Karpas-422 (cell line): ENCODE measurements around the gene VRK3. TPM values are rescaled to one million over a fixed set of nuclear protein-coding genes. Genes with fewer than 3 reads are reported as not detected.
A peak's percentile ranks its signal among the peaks of the same experiment; 100 is the strongest.

ENCODE experiments used
- DNase-seq: peaks from one replicate; pipeline ENCODE4 v3.0.0-alpha.2; 2015
- H2AFZ ChIP-seq: fragments of 200-600 bp; sonication (generic); 2 replicates; pipeline ENCODE4 v1.6.1; 2014; ENCODE audit warnings: antibody characterized with exemption, low read length, mixed read lengths
- H3K27ac ChIP-seq: fragments of 200-600 bp; sonication (generic); 2 replicates; pipeline ENCODE4 v1.5.1; 2014; ENCODE audit warnings: mild to moderate bottlenecking, low read length, moderate library complexity
- H3K27me3 ChIP-seq: fragments of 200-600 bp; sonication (generic); 2 replicates; pipeline ENCODE4 v1.6.1; 2014; ENCODE audit warnings: low read length, mixed read lengths
- H3K36me3 ChIP-seq: fragments of 200-600 bp; sonication (generic); 2 replicates; pipeline ENCODE4 v1.6.1; 2014; ENCODE audit warnings: low read length, mixed read lengths; ENCODE audit not compliant: insufficient read depth
- H3K4me1 ChIP-seq: fragments of 200-600 bp; sonication (generic); 2 replicates; pipeline ENCODE4 v1.6.1; 2014; ENCODE audit warnings: mild to moderate bottlenecking, low read length, mixed read lengths
- H3K4me2 ChIP-seq: fragments of 200-600 bp; sonication (generic); 2 replicates; pipeline ENCODE4 v1.6.1; 2014; ENCODE audit warnings: low read length, low read depth, mild to moderate bottlenecking; ENCODE audit not compliant: poor library complexity, severe bottlenecking
- H3K4me3 ChIP-seq: fragments of 200-600 bp; sonication (generic); 2 replicates; pipeline ENCODE4 v1.5.1; 2014; ENCODE audit warnings: mild to moderate bottlenecking, antibody characterized with exemption, low read length, mixed read lengths
- H3K79me2 ChIP-seq: fragments of 200-600 bp; sonication (generic); 2 replicates; pipeline ENCODE4 v1.6.1; 2014; ENCODE audit warnings: mild to moderate bottlenecking, low read length, mixed read lengths
- H3K9ac ChIP-seq: fragments of 200-600 bp; sonication (generic); 2 replicates; pipeline ENCODE4 v1.6.0; 2014; ENCODE audit warnings: low read length
- H3K9me2 ChIP-seq: fragments of 200-600 bp; sonication (generic), shearing (Covaris generic); replicated peaks from 2 replicates; pipeline ENCODE4 v1.6.0; 2014; ENCODE audit warnings: mild to moderate bottlenecking, low read length, moderate library complexity; ENCODE audit not compliant: insufficient read depth
- H3K9me3 ChIP-seq: fragments of 300-700, 200-600 bp; sonication (generic); 2 replicates; pipeline ENCODE4 v1.6.1; 2014; ENCODE audit warnings: low read length, mixed read lengths
- H4K20me1 ChIP-seq: fragments of 200-600 bp; sonication (generic); 2 replicates; pipeline ENCODE4 v1.6.1; 2014; ENCODE audit warnings: mild to moderate bottlenecking, antibody characterized with exemption, low read length, low read depth; ENCODE audit not compliant: insufficient read depth
- total RNA-seq: library from RNA; depleted of rRNA; stranded (reverse); fragments of >200 nt; shearing (Covaris generic); gene quantifications from 2 replicates; pipeline ENCODE4 v1.2.3, GENCODE V29; 2014; ENCODE audit warnings: low replicate concordance

VRK3 gene
- total RNA-seq, 1 experiment from 2014 or later, result 75.9 TPM

DNA sequence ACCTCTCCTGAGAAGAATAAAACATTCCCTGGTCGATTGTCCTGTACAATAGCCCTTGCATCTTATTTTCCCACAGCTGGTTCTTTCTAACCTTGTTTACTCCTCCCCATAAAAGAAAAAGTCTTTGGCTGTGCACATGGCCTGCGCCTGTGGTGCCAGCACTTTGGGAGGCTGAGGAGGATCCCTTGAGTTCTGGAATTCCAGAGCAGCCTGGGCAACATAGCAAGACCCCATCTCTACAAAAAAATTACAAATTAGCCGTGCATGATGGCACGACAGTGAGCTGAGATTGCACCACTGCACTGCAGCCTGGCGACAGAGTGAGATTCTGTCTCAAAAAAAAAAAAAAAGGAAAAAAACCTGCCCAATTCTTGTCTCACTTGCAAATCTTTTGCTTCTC lies 88.6 kb downstream of the VRK3 start:
- Histone ChIP-seq H3K9me3 (no peaks in the 10 kb centered on the region), H3K9ac (no peak overlapping the region), H2AFZ (no peak overlapping the region), H3K36me3 (peaks cover 14% of the 10 kb centered on the region), H3K9me2 (no peaks in the 10 kb centered on the region), H3K27ac (no peak overlapping the region), H3K79me2 (no peaks in the 10 kb centered on the region), H3K4me2 (no peak overlapping the region), H3K4me1 (no peaks in the 10 kb centered on the region), H3K27me3 (no peaks in the 10 kb centered on the region), H4K20me1 (peaks cover 25% of the 10 kb centered on the region), H3K4me3 (no peak overlapping the region)
- DNase-seq, result peak; percentile 54

DNA sequence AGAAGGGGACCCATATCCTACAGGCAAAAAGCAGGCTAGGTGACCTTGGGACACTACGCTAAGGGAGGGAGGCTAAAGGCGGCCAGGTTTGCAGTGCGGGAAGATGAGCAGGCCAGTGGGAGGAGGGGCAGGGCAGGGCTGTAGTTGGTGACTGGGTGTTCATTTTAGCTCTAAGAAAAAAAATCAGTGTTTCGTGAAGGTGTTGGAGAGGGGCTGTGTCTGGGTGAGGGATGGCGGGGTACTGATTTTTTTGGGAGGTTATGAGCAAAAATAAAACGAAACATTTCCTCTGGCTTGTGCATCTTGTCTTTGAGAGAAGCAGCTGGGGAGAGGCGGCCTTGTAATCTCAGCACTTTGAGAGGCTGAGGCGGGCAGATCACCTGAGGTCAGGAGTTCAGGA lies 91.5 kb downstream of the VRK3 start:
- peaks cover 18% of the 10 kb centered on the region for H3K4me1 ChIP-seq
- no peak for DNase-seq
- peaks cover 25% of the 10 kb centered on the region for H3K79me2 ChIP-seq
- H3K4me3 ChIP-seq, result no peak overlapping the region
- no peaks in the 10 kb centered on the region for H3K27me3 ChIP-seq
- H3K9ac ChIP-seq, result no peak overlapping the region
- no peak overlapping the region for H3K27ac ChIP-seq
- no peak overlapping the region for H2AFZ ChIP-seq
- H3K9me2 ChIP-seq, result no peaks in the 10 kb centered on the region
- no peaks in the 10 kb centered on the region for H3K9me3 ChIP-seq
- H3K36me3 ChIP-seq, result peaks cover 37% of the 10 kb centered on the region
- H3K4me2 ChIP-seq, result no peak overlapping the region
- peaks cover 40% of the 10 kb centered on the region for H4K20me1 ChIP-seq

DNA sequence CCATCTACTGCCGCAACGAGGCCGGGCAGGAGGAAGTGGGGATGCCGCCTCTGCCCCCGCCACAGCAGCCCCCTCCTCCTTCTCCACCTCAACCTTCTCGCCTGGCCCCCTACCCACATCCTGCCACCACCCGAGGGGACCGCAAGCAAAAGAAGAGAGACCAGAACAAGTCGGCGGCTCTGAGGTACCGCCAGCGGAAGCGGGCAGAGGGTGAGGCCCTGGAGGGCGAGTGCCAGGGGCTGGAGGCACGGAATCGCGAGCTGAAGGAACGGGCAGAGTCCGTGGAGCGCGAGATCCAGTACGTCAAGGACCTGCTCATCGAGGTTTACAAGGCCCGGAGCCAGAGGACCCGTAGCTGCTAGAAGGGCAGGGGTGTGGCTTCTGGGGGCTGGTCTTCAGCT lies 92.4 kb downstream of the VRK3 start:
- Histone ChIP-seq H3K27ac (no peak overlapping the region), H4K20me1 (peaks cover 37% of the 10 kb centered on the region), H3K27me3 (no peaks in the 10 kb centered on the region), H3K4me3 (no peak overlapping the region), H3K9me3 (no peaks in the 10 kb centered on the region), H3K4me1 (peaks cover 27% of the 10 kb centered on the region), H3K9ac (no peak overlapping the region), H2AFZ (no peak overlapping the region), H3K36me3 (peaks cover 39% of the 10 kb centered on the region), H3K9me2 (no peaks in the 10 kb centered on the region), H3K79me2 (peaks cover 35% of the 10 kb centered on the region), H3K4me2 (no peak overlapping the region)
- no peak for DNase-seq

DNA sequence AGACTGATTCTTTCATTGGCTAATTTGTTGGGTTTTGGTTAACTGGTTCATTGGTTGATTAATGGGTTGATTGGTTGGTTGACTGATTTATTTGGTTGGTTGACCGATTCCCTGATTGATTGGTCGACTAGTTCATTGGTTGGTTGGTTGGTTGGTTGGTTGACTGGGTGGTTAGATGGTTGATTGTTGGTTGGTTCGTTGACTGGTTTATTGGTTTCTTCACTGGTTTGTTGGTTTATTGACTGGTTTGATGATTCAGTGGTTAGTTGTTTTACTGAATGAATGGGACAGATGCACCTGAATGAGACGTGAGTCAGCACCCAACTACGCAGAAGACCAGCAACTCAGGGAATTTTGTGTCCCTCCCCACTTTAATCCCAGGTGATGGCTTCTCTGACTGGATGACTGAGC lies 93.1 kb downstream of the VRK3 start:
- Histone ChIP-seq H3K27me3 (no peaks in the 10 kb centered on the region), H3K79me2 (peaks cover 41% of the 10 kb centered on the region), H3K9me3 (no peaks in the 10 kb centered on the region), H3K4me2 (no peak overlapping the region), H3K9me2 (no peaks in the 10 kb centered on the region), H3K36me3 (peaks cover 46% of the 10 kb centered on the region), H4K20me1 (peaks cover 37% of the 10 kb centered on the region), H3K27ac (no peak overlapping the region), H3K4me1 (peaks cover 34% of the 10 kb centered on the region), H2AFZ (no peak overlapping the region), H3K4me3 (no peak overlapping the region), H3K9ac (no peak overlapping the region)
- no peak for DNase-seq

DNA sequence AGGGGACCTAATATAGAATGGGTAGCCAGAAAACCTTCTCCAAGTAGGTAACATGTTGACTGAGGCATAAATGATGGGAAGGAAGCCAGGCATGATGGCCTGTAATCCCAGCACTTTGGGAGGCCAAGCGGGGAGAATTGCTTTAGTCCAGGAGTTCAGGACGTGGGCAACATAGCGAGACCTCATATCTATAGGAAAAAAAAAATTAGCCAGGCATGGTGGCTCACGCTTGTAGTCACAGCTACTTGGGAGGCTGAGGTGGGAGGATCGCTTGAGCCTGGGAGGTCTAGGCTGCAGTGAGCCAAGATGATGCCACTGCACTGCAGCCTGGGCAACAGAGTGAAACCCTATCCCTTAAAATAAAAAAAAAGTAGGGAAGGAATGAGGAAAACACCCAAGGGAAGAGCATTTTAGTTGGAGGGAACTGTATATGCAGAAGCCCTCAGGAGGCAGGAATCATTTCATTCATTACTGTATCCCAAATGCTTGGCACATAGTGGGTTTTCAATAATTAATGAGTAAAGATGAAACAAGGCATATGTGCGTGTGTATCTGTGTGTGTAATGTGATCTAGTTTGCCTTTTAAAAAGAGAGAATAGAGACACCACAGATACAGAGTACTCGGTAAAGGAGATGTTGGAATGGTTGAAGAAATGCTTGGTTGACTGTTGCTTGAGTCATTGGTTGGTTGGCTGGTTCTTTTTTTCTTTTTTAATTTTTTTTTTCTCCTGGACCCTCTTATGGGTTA lies 93.7 kb downstream of the VRK3 start:
- no peaks in the 10 kb centered on the region for H3K9me3 ChIP-seq
- no peak overlapping the region for H2AFZ ChIP-seq
- no peak for DNase-seq
- H3K4me1 ChIP-seq, result peaks cover 39% of the 10 kb centered on the region
- H3K4me2 ChIP-seq, result peak overlapping the region; percentile 80
- peak overlapping the region; percentile 94 for H3K27ac ChIP-seq
- no peaks in the 10 kb centered on the region for H3K9me2 ChIP-seq
- peaks cover 52% of the 10 kb centered on the region for H3K36me3 ChIP-seq
- H3K9ac ChIP-seq, result no peak overlapping the region
- no peaks in the 10 kb centered on the region for H3K27me3 ChIP-seq
- H3K79me2 ChIP-seq, result peaks cover 47% of the 10 kb centered on the region
- H3K4me3 ChIP-seq, result peak overlapping the region; percentile 75; the same call in 1 of the 2 replicates
- peaks cover 37% of the 10 kb centered on the region for H4K20me1 ChIP-seq

DNA sequence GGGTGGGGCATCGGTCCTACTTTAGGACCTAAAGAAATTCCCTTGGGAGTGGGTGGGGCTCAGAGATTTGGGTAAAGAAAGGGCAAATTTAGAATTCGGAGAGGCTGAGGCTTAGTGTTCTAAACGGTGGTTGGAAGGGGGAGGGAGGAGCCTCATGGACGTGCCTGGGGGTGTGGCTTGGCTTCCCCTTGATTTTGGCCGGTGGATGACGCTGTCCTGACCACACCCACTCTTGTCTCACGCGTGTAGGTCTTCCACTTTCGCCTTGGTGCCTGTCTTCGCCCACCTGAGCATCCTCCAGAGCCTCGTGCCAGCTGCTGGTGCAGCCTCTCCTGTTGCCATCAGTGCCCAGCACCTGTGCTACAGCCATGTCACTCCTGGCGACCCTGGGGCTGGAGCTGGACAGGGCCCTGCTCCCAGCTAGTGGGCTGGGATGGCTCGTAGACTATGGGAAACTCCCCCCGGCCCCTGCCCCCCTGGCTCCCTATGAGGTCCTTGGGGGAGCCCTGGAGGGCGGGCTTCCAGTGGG lies 94.6 kb downstream of the VRK3 start:
- H3K36me3 ChIP-seq, result peaks cover 55% of the 10 kb centered on the region
- H3K4me1 ChIP-seq, result peaks cover 42% of the 10 kb centered on the region
- H3K9me2 ChIP-seq, result no peaks in the 10 kb centered on the region
- H4K20me1 ChIP-seq, result peaks cover 37% of the 10 kb centered on the region
- no peaks in the 10 kb centered on the region for H3K27me3 ChIP-seq
- peak overlapping the region; percentile 75 for H3K4me3 ChIP-seq
- peaks cover 54% of the 10 kb centered on the region for H3K79me2 ChIP-seq
- no peaks in the 10 kb centered on the region for H3K9me3 ChIP-seq
- H2AFZ ChIP-seq, result no peak overlapping the region
- H3K9ac ChIP-seq, result peak overlapping the region; percentile 99
- peak; percentile 92 for DNase-seq
- peak overlapping the region; percentile 94 for H3K27ac ChIP-seq
- H3K4me2 ChIP-seq, result peak overlapping the region; percentile 80

DNA sequence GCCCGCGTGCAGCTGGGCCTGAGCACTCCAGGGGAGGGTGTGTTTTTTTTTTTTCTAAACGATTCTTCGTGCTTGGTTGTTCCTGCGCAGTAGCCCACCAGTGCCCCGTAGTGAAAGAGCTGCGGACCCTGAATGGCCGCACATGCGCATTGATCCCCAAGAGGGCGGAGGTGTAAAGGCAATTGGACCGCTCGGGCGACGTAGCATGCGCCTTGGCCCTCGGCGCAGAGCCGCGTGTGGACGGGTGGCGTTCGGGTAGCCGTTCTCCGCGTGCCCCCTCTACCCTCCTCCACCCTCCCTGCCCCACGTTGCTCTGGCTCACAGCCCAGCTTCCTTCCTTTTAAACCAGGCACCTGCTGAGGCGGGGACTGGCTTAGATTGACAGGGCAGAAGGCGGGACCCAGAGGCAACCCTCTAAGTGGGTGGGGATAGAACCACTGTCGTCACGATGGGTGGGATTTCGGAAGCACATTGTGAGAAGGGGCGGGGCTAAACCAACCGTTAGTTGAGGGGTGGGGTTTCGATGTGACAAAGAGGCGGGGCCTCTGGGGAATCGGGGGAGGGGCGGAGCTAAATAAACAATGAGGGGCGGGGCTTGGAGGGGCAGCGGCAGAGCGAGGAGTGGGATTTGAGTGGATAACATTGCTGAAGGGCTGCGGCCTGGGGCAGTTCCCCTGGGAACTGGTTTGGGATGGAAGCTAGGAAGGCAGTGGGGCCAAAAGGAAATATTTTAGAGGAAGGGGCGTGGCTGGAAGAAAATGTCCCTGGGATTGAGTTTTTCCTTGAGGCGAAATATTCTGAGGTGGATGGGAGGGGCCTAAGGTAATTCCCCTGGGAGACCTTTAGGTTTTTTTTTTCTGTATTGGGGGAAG lies 95.3 kb downstream of the VRK3 start:
- peak; percentile 99 for DNase-seq
- H3K9me2 ChIP-seq, result no peaks in the 10 kb centered on the region
- H3K36me3 ChIP-seq, result peaks cover 58% of the 10 kb centered on the region
- no peaks in the 10 kb centered on the region for H3K27me3 ChIP-seq
- H3K79me2 ChIP-seq, result peaks cover 61% of the 10 kb centered on the region
- peak overlapping the region; percentile 94 for H3K27ac ChIP-seq
- H2AFZ ChIP-seq, result peak overlapping the region; percentile 70; the same call in 1 of the 2 replicates
- peaks cover 37% of the 10 kb centered on the region for H4K20me1 ChIP-seq
- peak overlapping the region; percentile 80 for H3K4me2 ChIP-seq
- H3K9ac ChIP-seq, result peak overlapping the region; percentile 99
- H3K4me3 ChIP-seq, result peak overlapping the region; percentile 75
- H3K9me3 ChIP-seq, result no peaks in the 10 kb centered on the region
- peaks cover 49% of the 10 kb centered on the region for H3K4me1 ChIP-seq

DNA sequence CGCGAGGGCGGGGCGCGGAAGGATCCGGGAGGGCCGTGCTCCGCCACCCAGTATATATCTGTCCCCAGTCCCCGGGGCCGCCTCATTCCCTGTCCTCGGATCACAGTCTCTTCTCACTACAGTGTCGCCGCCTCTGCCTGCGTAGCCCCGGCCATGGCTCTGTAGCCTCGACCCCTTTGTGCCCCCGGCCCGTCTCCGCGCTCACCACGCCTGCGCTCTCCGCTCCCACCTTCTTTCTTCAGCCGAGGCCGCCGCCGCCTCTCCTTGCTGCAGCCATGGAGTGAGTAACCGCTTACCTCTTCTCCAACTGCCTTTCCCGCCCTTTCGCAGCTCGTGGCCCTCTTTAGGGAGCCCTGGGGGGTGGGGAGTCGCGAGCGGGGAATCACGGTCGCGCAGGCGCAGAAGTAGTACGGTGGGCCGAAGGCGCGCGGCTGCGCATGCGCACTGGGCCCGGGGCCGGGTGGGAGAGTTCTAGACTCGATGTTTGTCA lies 96.0 kb downstream of the VRK3 start, which contains the start of the genes ATF5 and NUP62:
Gene ATF5 (plus strand): TSS at position 85 of the 490 bp plus-strand sequence. CDS start 1,646 bp downstream, outside the sequence.
Gene NUP62 (minus strand): TSS at position 384 of the 490 bp plus-strand sequence. CDS start 19,697 bp downstream, outside the sequence.
- Histone ChIP-seq H3K36me3 (peaks cover 58% of the 10 kb centered on the region), H3K9me2 (no peaks in the 10 kb centered on the region), H3K4me1 (peaks cover 56% of the 10 kb centered on the region), H3K9ac (peak within 1 kb of the TSS; percentile 99), H3K79me2 (peaks cover 68% of the 10 kb centered on the region), H3K9me3 (no peaks in the 10 kb centered on the region), H3K4me2 (peak within 1 kb of the TSS; percentile 80), H3K27ac (peak within 1 kb of the TSS; percentile 94), H4K20me1 (peaks cover 37% of the 10 kb centered on the region), H2AFZ (peak within 1 kb of the TSS; percentile 70; the same call in 1 of the 2 replicates), H3K4me3 (peak within 1 kb of the TSS; percentile 75), H3K27me3 (no peaks in the 10 kb centered on the region)
- peak; percentile 97 for DNase-seq
